PFSK-1 (cell line): ENCODE results near the gene RPL36A.

Experiments
- POLR2AphosphoS5 ChIP-seq: IDR thresholded peaks from 2 replicates; pipeline ENCODE4 v1.6.1; 2012; ENCODE audit warnings: low read depth, mild to moderate bottlenecking, control low read depth, low read length, moderate library complexity
- SIN3A ChIP-seq: IDR thresholded peaks from 2 replicates; pipeline ENCODE4 v1.6.1; 2012; ENCODE audit warnings: mild to moderate bottlenecking, low read length, moderate library complexity, borderline replicate concordance; ENCODE audit not compliant: insufficient read depth
- TAF1 ChIP-seq: IDR thresholded peaks from 2 replicates; pipeline ENCODE4 v1.6.1; 2012; ENCODE audit warnings: low read length, control low read depth, borderline replicate concordance; ENCODE audit not compliant: insufficient read depth
- TF ChIP-seq, protein P1 (sequence below), 2 experiments: IDR thresholded peaks; 2 replicates each; pipeline versions ENCODE4 v1.6.1 to v1.8.0; 2011 to 2012; ENCODE audit warnings: low read depth in 2 of 2, low read length in 2 of 2, control low read depth in 1 of 2, inconsistent platforms in 1 of 2, mild to moderate bottlenecking in 1 of 2, moderate library complexity in 1 of 2; ENCODE audit not compliant: insufficient read depth in 1 of 2

DNA sequence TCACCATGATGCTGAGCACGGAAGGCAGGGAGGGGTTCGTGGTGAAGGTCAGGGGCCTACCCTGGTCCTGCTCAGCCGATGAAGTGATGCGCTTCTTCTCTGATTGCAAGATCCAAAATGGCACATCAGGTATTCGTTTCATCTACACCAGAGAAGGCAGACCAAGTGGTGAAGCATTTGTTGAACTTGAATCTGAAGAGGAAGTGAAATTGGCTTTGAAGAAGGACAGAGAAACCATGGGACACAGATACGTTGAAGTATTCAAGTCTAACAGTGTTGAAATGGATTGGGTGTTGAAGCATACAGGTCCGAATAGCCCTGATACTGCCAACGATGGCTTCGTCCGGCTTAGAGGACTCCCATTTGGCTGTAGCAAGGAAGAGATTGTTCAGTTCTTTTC, 21.2 kb downstream of the RPL36A start:
- no peak for TF ChIP-seq TAF1
- no peak for TF ChIP-seq POLR2AphosphoS5
- TF ChIP-seq, protein P1, sequence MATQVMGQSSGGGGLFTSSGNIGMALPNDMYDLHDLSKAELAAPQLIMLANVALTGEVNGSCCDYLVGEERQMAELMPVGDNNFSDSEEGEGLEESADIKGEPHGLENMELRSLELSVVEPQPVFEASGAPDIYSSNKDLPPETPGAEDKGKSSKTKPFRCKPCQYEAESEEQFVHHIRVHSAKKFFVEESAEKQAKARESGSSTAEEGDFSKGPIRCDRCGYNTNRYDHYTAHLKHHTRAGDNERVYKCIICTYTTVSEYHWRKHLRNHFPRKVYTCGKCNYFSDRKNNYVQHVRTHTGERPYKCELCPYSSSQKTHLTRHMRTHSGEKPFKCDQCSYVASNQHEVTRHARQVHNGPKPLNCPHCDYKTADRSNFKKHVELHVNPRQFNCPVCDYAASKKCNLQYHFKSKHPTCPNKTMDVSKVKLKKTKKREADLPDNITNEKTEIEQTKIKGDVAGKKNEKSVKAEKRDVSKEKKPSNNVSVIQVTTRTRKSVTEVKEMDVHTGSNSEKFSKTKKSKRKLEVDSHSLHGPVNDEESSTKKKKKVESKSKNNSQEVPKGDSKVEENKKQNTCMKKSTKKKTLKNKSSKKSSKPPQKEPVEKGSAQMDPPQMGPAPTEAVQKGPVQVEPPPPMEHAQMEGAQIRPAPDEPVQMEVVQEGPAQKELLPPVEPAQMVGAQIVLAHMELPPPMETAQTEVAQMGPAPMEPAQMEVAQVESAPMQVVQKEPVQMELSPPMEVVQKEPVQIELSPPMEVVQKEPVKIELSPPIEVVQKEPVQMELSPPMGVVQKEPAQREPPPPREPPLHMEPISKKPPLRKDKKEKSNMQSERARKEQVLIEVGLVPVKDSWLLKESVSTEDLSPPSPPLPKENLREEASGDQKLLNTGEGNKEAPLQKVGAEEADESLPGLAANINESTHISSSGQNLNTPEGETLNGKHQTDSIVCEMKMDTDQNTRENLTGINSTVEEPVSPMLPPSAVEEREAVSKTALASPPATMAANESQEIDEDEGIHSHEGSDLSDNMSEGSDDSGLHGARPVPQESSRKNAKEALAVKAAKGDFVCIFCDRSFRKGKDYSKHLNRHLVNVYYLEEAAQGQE (IDR thresholded peaks at IDR 0.05; ENCODE audit: insufficient read depth in 1 of 2, low read depth in 2 of 2, low read length in 2 of 2) = no peak
- TF ChIP-seq SIN3A = no peak
